ENCODE data around the gene RGCC. TPM values are rescaled to one million over a fixed set of nuclear protein-coding genes. Genes with fewer than 3 reads are reported as not detected.

The RGCC gene, protein sequence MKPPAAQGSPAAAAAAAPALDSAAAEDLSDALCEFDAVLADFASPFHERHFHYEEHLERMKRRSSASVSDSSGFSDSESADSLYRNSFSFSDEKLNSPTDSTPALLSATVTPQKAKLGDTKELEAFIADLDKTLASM
- total RNA-seq: 2.2 and 8.3 TPM in 2 replicates

DNA sequence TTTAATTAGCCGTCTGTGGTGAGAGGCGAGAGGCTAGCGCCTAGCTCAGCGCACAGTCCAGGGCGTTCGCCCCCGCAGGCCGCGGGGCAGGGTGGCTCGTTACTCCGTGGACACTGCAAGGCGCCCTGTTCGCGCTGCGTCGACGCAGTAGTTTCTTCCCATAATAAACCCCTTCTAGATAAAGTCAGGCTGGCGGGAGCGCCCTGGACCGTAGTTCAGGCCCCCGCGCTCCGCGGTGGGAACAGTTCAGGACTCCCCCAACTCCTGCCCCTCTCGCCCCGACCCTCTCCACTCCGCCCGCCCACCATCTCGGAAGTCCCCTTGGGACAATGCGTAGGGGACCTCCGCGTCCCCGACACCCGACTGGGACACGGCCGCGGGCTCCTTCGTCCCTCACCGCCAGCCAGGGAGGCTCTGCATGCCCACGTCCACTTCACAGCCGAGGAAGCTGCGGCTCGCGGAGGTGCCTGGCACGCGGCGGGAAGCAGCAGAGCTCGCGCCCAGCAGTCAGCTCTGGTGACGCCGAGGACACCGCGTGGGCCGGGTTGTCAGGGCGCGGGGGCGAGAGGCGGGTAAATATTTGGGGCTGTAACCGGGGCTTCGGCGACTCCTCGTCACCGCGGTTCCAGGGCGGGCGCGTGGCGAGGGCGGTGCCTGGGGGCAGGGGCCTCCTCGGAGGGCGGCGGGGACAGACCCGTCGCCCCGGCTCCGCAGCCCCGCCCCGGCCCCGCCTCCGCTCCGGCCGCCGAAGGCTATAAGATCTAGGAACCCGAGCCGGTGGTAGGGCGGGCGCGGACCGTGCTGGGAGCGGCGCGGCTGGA, at the start of gene RGCC:
RGCC (plus strand) TSS at position 783 of the 821 bp plus-strand sequence. CDS start 158 bp downstream, outside the sequence.

Other genes with a start within 250 kb of the RGCC start
- gene MTRF1, start 194.0 kb upstream of the RGCC start, total RNA-seq: 8.8 and 15.1 TPM in 2 replicates
- gene NAA16, start 146.3 kb upstream of the RGCC start, total RNA-seq: 3.6 and 4.9 TPM in 2 replicates